H1 (cell line): ENCODE results near the gene METRNL. TPM values are rescaled to one million over a fixed set of nuclear protein-coding genes. Genes with fewer than 3 reads are reported as not detected.

Experiments used
- CTCF ChIA-PET: fragments of 300-600 bp; sonication (Branson Sonifier 250); formaldehyde crosslinking; loops from one replicate; lab custom pipeline; 2021; ENCODE audit not compliant: partially characterized antibody; lab: Charles Lee
- POLR2A ChIA-PET: fragments of 300-600 bp; sonication (Branson Sonifier 250); formaldehyde crosslinking; loops from one replicate; lab custom pipeline; 2021; ENCODE audit warnings: inconsistent platforms; ENCODE audit not compliant: partially characterized antibody; lab: Charles Lee
- DNase-seq, 2 experiments: peaks; one replicate each; pipeline versions ENCODE4 v3.0.0 to v3.0.0-alpha.2; 2010 to 2022; ENCODE audit warnings: low spot score in 2 of 2, low read depth in 1 of 2, mixed read lengths in 1 of 2
- FAIRE-seq: peaks from 2 replicates; lab custom pipeline; 2011; peaks lifted over from hg19 to GRCh38; lab: Jason Lieb, UNC
- H2AFZ ChIP-seq: 2 replicates; pipeline ENCODE4 v1.8.1; 2012; ENCODE audit warnings: low read length, inconsistent platforms
- H2AK5ac ChIP-seq: 2 replicates; pipeline ENCODE4 v1.6.1; 2013; ENCODE audit warnings: low read depth, low read length
- H2BK120ac ChIP-seq: replicated peaks from 2 replicates; pipeline ENCODE3; 2013; ENCODE audit warnings: low read depth, low read length, inconsistent platforms
- H2BK12ac ChIP-seq: 2 replicates; pipeline ENCODE4 v1.6.1; 2013; ENCODE audit warnings: low read depth, low read length
- H2BK15ac ChIP-seq: 2 replicates; pipeline ENCODE4 v1.6.1; 2013; ENCODE audit warnings: low read length
- H2BK20ac ChIP-seq: 2 replicates; pipeline ENCODE4 v1.6.1; 2013; ENCODE audit warnings: low read length
- H2BK5ac ChIP-seq: 2 replicates; pipeline ENCODE4 v1.6.1; 2013; ENCODE audit warnings: low read depth, low read length
- H3K14ac ChIP-seq: 2 replicates; pipeline ENCODE4 v1.6.1; 2013; ENCODE audit warnings: inconsistent platforms; ENCODE audit not compliant: insufficient read length
- H3K18ac ChIP-seq: 2 replicates; pipeline ENCODE4 v1.6.1; 2013; ENCODE audit warnings: low read length; ENCODE audit errors: extremely low read depth
- H3K23ac ChIP-seq: 2 replicates; pipeline ENCODE4 v1.6.1; 2013; ENCODE audit warnings: inconsistent platforms; ENCODE audit not compliant: insufficient read length
- H3K23me2 ChIP-seq: 2 replicates; pipeline ENCODE4 v1.6.1; 2013; ENCODE audit warnings: low read depth, low read length
- H3K27ac ChIP-seq: 2 replicates; pipeline ENCODE4 v1.6.1; 2011; ENCODE audit warnings: low read depth, low read length, inconsistent platforms
- H3K27me3 ChIP-seq, 4 experiments: replicated peaks in 1 of 4; 1 replicate in 1 of 4; 2 replicates in 3 of 4; pipeline versions ENCODE4 v1.6.1 to v1.8.1; 2011 to 2013; ENCODE audit warnings: low read length in 3 of 4, mild to moderate bottlenecking in 3 of 4, inconsistent platforms in 2 of 4, mixed read lengths in 2 of 4, moderate library complexity in 1 of 4; ENCODE audit not compliant: control insufficient read depth in 3 of 4, insufficient read depth in 3 of 4; ENCODE audit errors: extremely low read depth in 1 of 4
- H3K36me3 ChIP-seq, 4 experiments: 2 replicates each; pipeline versions ENCODE4 v1.6.1 to v1.8.1; 2011 to 2013; ENCODE audit warnings: mild to moderate bottlenecking in 4 of 4, low read length in 3 of 4, moderate library complexity in 2 of 4, control low read depth in 1 of 4, inconsistent platforms in 1 of 4; ENCODE audit not compliant: insufficient read depth in 4 of 4, control insufficient read depth in 2 of 4
- H3K4ac ChIP-seq: replicated peaks from 2 replicates; pipeline ENCODE3; 2013; ENCODE audit warnings: low read length, low read depth, mixed read lengths, inconsistent platforms; ENCODE audit not compliant: insufficient read length
- H3K4me1 ChIP-seq, 4 experiments: replicated peaks in 1 of 4; 1 replicate in 1 of 4; 2 replicates in 3 of 4; pipeline versions ENCODE4 v1.6.1 to v1.8.1; 2011 to 2013; ENCODE audit warnings: low read length in 3 of 4, inconsistent platforms in 2 of 4, mixed read lengths in 1 of 4; ENCODE audit not compliant: insufficient read depth in 4 of 4, control insufficient read depth in 3 of 4
- H3K4me2 ChIP-seq, 2 experiments: 2 replicates each; pipeline versions ENCODE4 v1.6.1 to v1.8.1; 2011 to 2013; ENCODE audit warnings: low read depth in 2 of 2, low read length in 2 of 2, control low read depth in 1 of 2, inconsistent platforms in 1 of 2, mild to moderate bottlenecking in 1 of 2; ENCODE audit not compliant: insufficient read depth in 1 of 2
- H3K4me3 ChIP-seq, 4 experiments: fragments of 200-600, 300-600 bp in 1 of 4; sonication (generic), shearing (Covaris generic), sonication (Bioruptor Twin) in 1 of 4; 2 replicates each; pipeline versions ENCODE4 v1.5.1 to v1.8.1; 2011 to 2016; ENCODE audit warnings: low read length in 4 of 4, low read depth in 3 of 4, control low read depth in 2 of 4, inconsistent platforms in 2 of 4, mild to moderate bottlenecking in 2 of 4, mixed read lengths in 1 of 4, moderate library complexity in 1 of 4; ENCODE audit not compliant: insufficient read depth in 2 of 4; ENCODE audit errors: extremely low read depth in 1 of 4
- H3K56ac ChIP-seq: replicated peaks from 2 replicates; pipeline ENCODE3; 2013; ENCODE audit warnings: low read depth, mild to moderate bottlenecking, mixed read lengths, low read length, inconsistent platforms; ENCODE audit not compliant: insufficient read length
- H3K79me1 ChIP-seq: 2 replicates; pipeline ENCODE4 v1.6.1; 2013; ENCODE audit warnings: low read depth, low read length, control low read depth
- H3K79me2 ChIP-seq, 2 experiments: 2 replicates each; pipeline versions ENCODE4 v1.6.1 to v1.8.1; 2012 to 2013; ENCODE audit warnings: low read length in 2 of 2, mild to moderate bottlenecking in 2 of 2, inconsistent platforms in 1 of 2; ENCODE audit not compliant: insufficient read depth in 2 of 2, control insufficient read depth in 1 of 2
- H3K9ac ChIP-seq, 4 experiments: replicated peaks in 1 of 4; 1 replicate in 1 of 4; 2 replicates in 3 of 4; pipeline versions ENCODE4 v1.6.1 to v1.8.1; 2011 to 2013; ENCODE audit warnings: low read depth in 3 of 4, low read length in 3 of 4, control low read depth in 2 of 4, mild to moderate bottlenecking in 2 of 4, moderate library complexity in 2 of 4, inconsistent platforms in 1 of 4; ENCODE audit errors: extremely low read depth in 1 of 4
- H3K9me3 ChIP-seq, 2 experiments: 2 replicates each; pipeline versions ENCODE4 v1.6.1 to v1.8.1; 2012 to 2013; ENCODE audit warnings: mild to moderate bottlenecking in 2 of 2, moderate library complexity in 2 of 2, control low read depth in 1 of 2, inconsistent platforms in 1 of 2, low read depth in 1 of 2, low read length in 1 of 2, mixed read lengths in 1 of 2; ENCODE audit not compliant: insufficient read depth in 2 of 2
- H4K20me1 ChIP-seq, 2 experiments: replicated peaks in 1 of 2; 2 replicates each; pipeline versions ENCODE3 to v1.8.1; 2011 to 2013; ENCODE audit warnings: inconsistent platforms in 2 of 2, low read length in 2 of 2, mild to moderate bottlenecking in 1 of 2; ENCODE audit not compliant: insufficient read depth in 2 of 2, control insufficient read depth in 1 of 2
- H4K5ac ChIP-seq: 2 replicates; pipeline ENCODE4 v1.6.1; 2013; ENCODE audit warnings: low read length, low read depth, mixed read lengths, inconsistent platforms; ENCODE audit not compliant: insufficient read length
- H4K8ac ChIP-seq: 2 replicates; pipeline ENCODE4 v1.8.0; 2013; ENCODE audit warnings: mild to moderate bottlenecking, moderate library complexity, low read length, inconsistent platforms; ENCODE audit not compliant: insufficient read depth; ENCODE audit errors: extremely low read depth
- H4K91ac ChIP-seq: replicated peaks from 2 replicates; pipeline ENCODE3; 2013; ENCODE audit warnings: low read length, mixed read lengths, inconsistent platforms; ENCODE audit not compliant: insufficient read length
- CEBPB ChIP-seq: IDR thresholded peaks from 2 replicates; pipeline ENCODE4 v1.6.1; 2012; ENCODE audit warnings: low read depth, low read length
- GABPA ChIP-seq: IDR thresholded peaks from 2 replicates; pipeline ENCODE4 v1.6.1; 2011; ENCODE audit warnings: mild to moderate bottlenecking, low read length, moderate library complexity, borderline replicate concordance; ENCODE audit not compliant: insufficient read depth
- SP1 ChIP-seq: IDR thresholded peaks from 2 replicates; pipeline ENCODE4 v1.6.1; 2011; ENCODE audit warnings: low read depth, low read length
- SUZ12 ChIP-seq: fragments of 200-600 bp; sonication (generic); IDR thresholded peaks from 2 replicates; pipeline ENCODE4 v1.6.1; 2012; ENCODE audit warnings: mild to moderate bottlenecking, inconsistent platforms, low read length, moderate library complexity, mixed read lengths
- WGBS, 2 experiments: shearing (Covaris generic) in 1 of 2; methylation state at CpG; one replicate each; pipeline versions ENCODE4 v1.1.6 to v1.1.7; 2013 to 2015; ENCODE audit warnings: low lambda C conversion rate in 2 of 2, mixed read lengths in 2 of 2, inconsistent platforms in 1 of 2, low coverage in 1 of 2, missing lambda C conversion rate in 1 of 2; ENCODE audit not compliant: insufficient replicate concordance in 2 of 2, insufficient coverage in 1 of 2, insufficient read length in 1 of 2; ENCODE audit errors: extremely low coverage in 1 of 2, missing lambda C conversion rate in 1 of 2; 5-methylcytosine and 5-hydroxymethylcytosine counted together
- polyA plus RNA-seq, 7 experiments: library from polyadenylated mRNA; depleted of rRNA in 3 of 7; stranded (reverse) in 5 of 7; unstranded in 2 of 7; fragments of >200 nt in 5 of 7; fragments of 200-250 nt in 2 of 7; gene quantifications; 1 replicate in 5 of 7; 2 replicates in 1 of 7; 4 replicates in 1 of 7; pipeline versions ENCODE4 v1.2.1 to v1.2.3, GENCODE V29; 2011 to 2013; ENCODE audit warnings: missing spikeins in 2 of 7, mixed read lengths in 2 of 7
- total RNA-seq: library from RNA; stranded (reverse); fragmentation: NEBNext Ultra II Directional; extraction: Animal tissue kit (Norgen Biotek cat#: 25700); gene quantifications from 2 replicates; pipeline ENCODE4 v1.2.1, GENCODE V29; 2021

METRNL gene
- total and polyA plus RNA-seq, 2 of the 8 experiments (the other 6 are each of a cell fraction or from before 2014, with no cell fraction given), result 13.9 to 14.2 TPM

DNA sequence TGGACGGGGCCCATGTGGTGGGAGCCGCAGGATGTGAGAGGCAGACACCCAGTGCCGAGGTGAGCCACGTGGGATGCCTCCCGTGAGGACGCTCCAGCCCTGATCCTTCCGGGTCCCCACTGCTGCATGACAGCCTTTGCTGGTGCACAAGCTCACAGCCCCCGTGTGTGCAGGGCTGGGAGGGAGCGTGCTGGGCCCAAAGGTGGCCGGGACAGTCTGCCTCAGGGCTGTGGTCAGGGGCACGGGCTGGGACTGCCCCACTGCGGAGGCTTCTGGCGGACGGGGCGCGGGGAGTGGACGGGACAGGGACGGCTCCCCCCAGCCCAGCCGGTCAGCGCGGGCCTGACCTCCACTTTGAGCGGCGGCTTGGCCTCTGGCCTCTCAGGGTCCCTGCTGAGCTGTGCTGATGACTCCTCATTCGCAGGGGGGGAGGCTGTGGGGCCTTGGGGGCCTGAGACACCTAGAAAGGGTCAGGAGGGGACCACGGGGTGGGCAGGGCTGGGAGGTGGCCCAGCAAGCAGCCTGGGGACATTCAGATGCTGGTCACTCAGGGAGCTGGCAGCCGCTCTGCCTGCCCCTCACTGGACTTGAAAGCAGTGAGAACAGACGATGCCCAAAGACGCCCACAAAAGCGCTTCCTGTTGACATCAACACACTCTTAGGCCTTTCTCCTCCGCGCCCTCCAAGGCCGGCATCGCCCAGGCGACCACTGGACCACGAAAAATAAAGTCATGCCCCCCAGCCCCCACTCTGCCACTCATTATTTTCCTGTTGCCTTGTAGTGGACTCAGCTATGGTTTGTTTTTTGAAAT is 9.3 kb upstream of the METRNL start:
- no peak overlapping the region for H3K9ac ChIP-seq
- no peak overlapping the region for H2BK20ac ChIP-seq
- whole genome bisulfite sequencing, 2 experiments, result 94% methylated on average over 29 of the region's 35 CpGs; no CpG with 5 or more reads in 1 of the 2 experiments
- no peak overlapping the region for H4K5ac ChIP-seq
- H3K36me3 ChIP-seq, result no peaks in the 10 kb centered on the region
- no peaks in the 10 kb centered on the region for H3K79me1 ChIP-seq
- H3K23me2 ChIP-seq, result no peaks in the 10 kb centered on the region; the same call in 1 of the 2 replicates
- no peak overlapping the region for H3K4me2 ChIP-seq
- no peak overlapping the region for H3K4ac ChIP-seq
- H3K23ac ChIP-seq, result no peak overlapping the region
- ChIA-PET CTCF (no interaction called here), POLR2A (interaction anchor here (1.5 kb wide), 1 partner anchor 9 kb away, joined by 3 read pairs; the partner anchor contains the start of gene METRNL)
- no peak overlapping the region; the same call in 1 of the 2 replicates for H2AFZ ChIP-seq
- H3K4me1 ChIP-seq, result no peaks in the 10 kb centered on the region
- no peak overlapping the region for H2BK5ac ChIP-seq
- H3K18ac ChIP-seq, result no peak overlapping the region
- H3K79me2 ChIP-seq, result no peaks in the 10 kb centered on the region
- H3K56ac ChIP-seq, result no peak overlapping the region
- H3K9me3 ChIP-seq, result no peaks in the 10 kb centered on the region
- no peak overlapping the region for H2BK12ac ChIP-seq
- no peak overlapping the region for H3K27ac ChIP-seq
- H4K8ac ChIP-seq, result no peak overlapping the region
- no peak overlapping the region for H3K14ac ChIP-seq
- DNase-seq (no peak), FAIRE-seq (no peak)
- peaks cover 0 to 2% of the 10 kb centered on the region in 2 experiments for H4K20me1 ChIP-seq
- H4K91ac ChIP-seq, result no peak overlapping the region
- H2BK15ac ChIP-seq, result no peak overlapping the region
- no peaks in the 10 kb centered on the region for H3K27me3 ChIP-seq
- no peak overlapping the region for H2BK120ac ChIP-seq
- no peak overlapping the region for H3K4me3 ChIP-seq
- TF ChIP-seq GABPA, result no peak
- no peak for TF ChIP-seq SP1
- TF ChIP-seq CEBPB, result no peak
- TF ChIP-seq SUZ12, result no peak
- no peak overlapping the region for H2AK5ac ChIP-seq
